MCF 10A (cell line): ENCODE data around the gene CYBA. TPM values are rescaled to one million over a fixed set of nuclear protein-coding genes. Genes with fewer than 3 reads are reported as not detected.
"Not testable (repeated sequence)": the region's sequence is repeated elsewhere in the genome, so short reads cannot be mapped to it uniquely, and the experiment has no call there.

ENCODE experiments used
- BruUV-seq: library from RNA; stranded (reverse); fragments of 400-500 nt; replicated peaks from 2 replicates; lab custom pipeline; 2021; lab: Mats Ljungman, UMichigan
- CTCF ChIA-PET: fragments of 300-600 bp; sonication (Branson Sonifier 250); formaldehyde crosslinking; extraction: SDS; loops from one replicate; lab custom pipeline; 2021; ENCODE audit warnings: antibody characterized with exemption, inconsistent platforms; lab: Yijun Ruan, JAX
- POLR2A ChIA-PET: fragments of 300-600, 350-650 bp; sonication (Branson Sonifier 250); formaldehyde crosslinking; extraction: SDS; loops from one replicate; lab custom pipeline; 2020; ENCODE audit warnings: antibody characterized with exemption, inconsistent platforms; lab: Yijun Ruan, JAX
- DNase-seq: peaks from one replicate; pipeline ENCODE4 v3.0.0-alpha.2; 2018; ENCODE audit not compliant: unreplicated experiment
- H3K27ac Mint-ChIP-seq: one replicate; pipeline ENCODE4 v1.8.0; 2022; ENCODE audit warnings: mild to moderate bottlenecking, low read depth, mixed read lengths; ENCODE audit not compliant: unreplicated experiment
- H3K27me3 Mint-ChIP-seq: one replicate; pipeline ENCODE4 v1.8.0; 2022; ENCODE audit warnings: mixed read lengths; ENCODE audit not compliant: insufficient read depth, unreplicated experiment
- H3K36me3 Mint-ChIP-seq: one replicate; pipeline ENCODE4 v1.8.0; 2022; ENCODE audit warnings: mild to moderate bottlenecking, moderate library complexity, mixed read lengths; ENCODE audit not compliant: insufficient read depth, unreplicated experiment
- H3K4me1 Mint-ChIP-seq: one replicate; pipeline ENCODE4 v1.8.0; 2022; ENCODE audit warnings: mixed read lengths; ENCODE audit not compliant: insufficient read depth, unreplicated experiment
- H3K4me3 Mint-ChIP-seq: one replicate; pipeline ENCODE4 v1.8.0; 2022; ENCODE audit warnings: mild to moderate bottlenecking, moderate library complexity, mixed read lengths; ENCODE audit not compliant: unreplicated experiment
- H3K9me3 Mint-ChIP-seq: one replicate; pipeline ENCODE4 v1.8.0; 2022; ENCODE audit warnings: mixed read lengths; ENCODE audit not compliant: unreplicated experiment
- CTCF ChIP-seq: fragments of 200-600 bp; IDR thresholded peaks from one replicate; pipeline ENCODE4 v1.8.0; 2022; ENCODE audit warnings: antibody characterized with exemption, mild to moderate bottlenecking; ENCODE audit not compliant: unreplicated experiment
- intact Hi-C: fragments of 100-400 bp; cut with micrococcal nuclease; formaldehyde crosslinking; loops from 2 replicates; pipeline ENCODE4 v1.14.1; 2022
- total RNA-seq: library from RNA; stranded (reverse); gene quantifications from 2 replicates; pipeline ENCODE4 v1.2.3, GENCODE V29; 2022

The CYBA gene
- total RNA-seq, 1 experiment from 2014 or later: 0.84 TPM

DNA sequence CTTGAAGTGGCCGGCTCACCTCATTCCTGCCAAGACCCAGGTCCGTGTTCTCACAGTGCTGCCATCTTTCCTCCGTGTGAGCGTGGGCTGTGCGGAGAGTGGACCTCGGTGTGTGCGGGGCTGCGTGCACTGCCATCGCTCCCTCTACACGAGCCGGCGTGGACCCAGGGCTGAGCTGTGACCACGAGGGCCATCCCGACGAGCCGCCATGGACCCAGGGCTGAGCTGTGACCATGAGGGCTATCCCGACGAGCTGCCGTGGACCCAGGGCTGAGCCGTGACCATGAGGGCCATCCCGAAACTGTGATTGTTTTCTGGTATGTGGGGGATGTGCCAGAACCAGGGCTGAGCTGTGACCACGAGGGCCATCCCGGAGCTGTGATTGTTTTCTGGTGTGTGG lies 21.0 kb upstream of the CYBA start:
- DNase-seq: no peak
- POLR2A ChIA-PET: interaction anchor here (0.9 kb wide), 1 partner anchor 15 kb away, joined by 3 read pairs; no protein-coding TSS in a partner anchor
- CTCF ChIA-PET: interaction anchor here (0.6 to 1.0 kb wide), 4 partner anchors 43 to 444 kb away, joined by 3 to 5 read pairs (median 3); no protein-coding TSS in a partner anchor

GRCh38 chr16:88669980-88670379 lies 19.1 kb upstream of the CYBA start:
- ChIA-PET CTCF (interaction anchor here (0.6 kb wide), 1 partner anchor 27 kb away, joined by 3 read pairs; no protein-coding TSS in a partner anchor), POLR2A (no interaction called here)
- no peak for DNase-seq
- intact Hi-C loops: no loop called here
- Mint-ChIP-seq H3K4me3 (no peak overlapping the region), H3K27ac (no peak overlapping the region), H3K36me3 (no peaks in the 10 kb centered on the region), H3K27me3 (no peaks in the 10 kb centered on the region), H3K4me1 (no peaks in the 10 kb centered on the region), H3K9me3 (no peaks in the 10 kb centered on the region)
- no peak for TF ChIP-seq CTCF
- no TSS peak for BruUV-seq

More for the DNA sequence above, 21.0 kb upstream of the CYBA start:
- Mint-ChIP-seq H3K27me3 (no peaks in the 10 kb centered on the region), H3K27ac (no peak overlapping the region), H3K4me3 (no peak overlapping the region), H3K9me3 (no peaks in the 10 kb centered on the region), H3K36me3 (peaks cover 4% of the 10 kb centered on the region), H3K4me1 (no peaks in the 10 kb centered on the region)
- intact Hi-C loops: no loop called here
- no peak for TF ChIP-seq CTCF
- no TSS peak for BruUV-seq

- intact Hi-C loops, BruUV-seq, DNase-seq, CTCF ChIA-PET, H3K36me3 Mint-ChIP-seq, POLR2A ChIA-PET, H3K4me1 Mint-ChIP-seq, H3K27me3 Mint-ChIP-seq, H3K9me3 Mint-ChIP-seq, H3K4me3 Mint-ChIP-seq, H3K27ac Mint-ChIP-seq: not testable (repeated sequence)
These were observed 18.6 kb upstream of the CYBA start for GRCh38 chr16:88669493-88669892.

GRCh38 chr16:88667461-88667860 lies 16.6 kb upstream of the CYBA start:
- Mint-ChIP-seq H3K36me3 (no peaks in the 10 kb centered on the region), H3K27ac (no peak overlapping the region), H3K9me3 (no peaks in the 10 kb centered on the region), H3K4me1 (no peaks in the 10 kb centered on the region), H3K4me3 (no peak overlapping the region), H3K27me3 (no peaks in the 10 kb centered on the region)
- POLR2A ChIA-PET: interaction anchor here (0.6 kb wide), 1 partner anchor 1053 kb away, joined by 3 read pairs; the partner anchor contains the start of gene VPS9D1
- CTCF ChIA-PET: interaction anchor here (1.4 kb wide), 1 partner anchor 12 kb away, joined by 3 read pairs; no protein-coding TSS in a partner anchor
- BruUV-seq: no TSS peak
- intact Hi-C loops: no loop called here
- TF ChIP-seq CTCF: no peak
- DNase-seq: no peak
